ENCODE data around the gene MYADML2.

DNA sequence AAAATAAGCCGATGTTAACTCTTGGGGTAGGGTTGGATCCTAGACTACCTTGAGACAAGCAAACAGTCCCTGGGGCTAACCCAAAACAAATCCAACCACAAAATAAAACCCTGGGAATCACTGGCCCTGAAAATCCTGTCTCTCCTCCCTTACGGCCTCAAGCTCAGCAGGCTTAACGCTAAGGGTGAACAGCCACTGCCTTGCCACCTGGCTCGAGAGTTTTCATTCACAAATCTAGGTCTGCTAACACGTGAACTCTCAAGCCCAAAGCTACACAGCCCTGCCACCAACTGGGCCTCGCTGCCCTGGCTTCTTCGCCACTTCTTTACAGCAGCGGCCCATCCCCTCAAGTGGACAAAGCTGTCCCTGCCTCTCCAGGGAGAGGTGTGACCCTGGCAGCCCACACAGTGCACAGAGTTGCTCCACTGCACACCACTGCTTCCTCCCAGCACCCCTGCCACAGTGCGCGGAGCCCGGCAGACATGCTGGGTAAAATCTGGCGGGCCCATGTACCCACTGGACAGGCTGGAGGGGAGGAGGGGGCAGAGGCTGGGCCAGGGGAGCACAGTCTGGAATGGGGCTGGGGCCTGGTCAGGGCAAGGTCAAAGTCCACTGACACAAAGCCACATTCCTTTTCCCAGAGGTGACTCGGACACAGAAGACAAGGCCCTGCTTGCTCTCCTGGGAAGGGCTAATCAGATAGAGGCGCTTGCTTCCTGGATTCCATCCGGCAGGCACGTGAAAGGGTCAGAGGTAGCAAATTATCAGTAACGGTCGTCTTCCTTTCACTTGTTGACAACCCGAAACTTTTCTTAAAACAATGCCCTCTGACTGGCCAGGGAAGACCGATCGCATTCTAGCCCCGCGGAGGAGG, 36.8 kb downstream of the MYADML2 start:
- TF ChIP-seq POLR2A (IDR thresholded peaks at IDR 0.05; ENCODE audit: low read length) (no peak), GATA1 (IDR thresholded peaks at IDR 0.05; ENCODE audit: low read depth, low read length) (no peak)

Data from erythroblast (primary cell).